Urinary bladder (tissue), 4 donors: ENCODE results near the gene ERBB4. TPM values are rescaled to one million over a fixed set of nuclear protein-coding genes. Genes with fewer than 3 reads are reported as not detected.

ENCODE experiments used
- DNase-seq: peaks from one replicate; pipeline ENCODE4 v3.0.0-alpha.2; 2015; ENCODE audit errors: extremely low spot score
- H3K27ac ChIP-seq: one replicate; pipeline ENCODE4 v1.5.1; 2013; ENCODE audit warnings: low read depth, mild to moderate bottlenecking, moderate library complexity
- H3K36me3 ChIP-seq: one replicate; pipeline ENCODE4 v1.6.1; 2013; ENCODE audit warnings: mild to moderate bottlenecking, moderate library complexity; ENCODE audit not compliant: insufficient read depth
- H3K4me1 ChIP-seq: one replicate; pipeline ENCODE4 v1.6.1; 2013; ENCODE audit warnings: mild to moderate bottlenecking, moderate library complexity; ENCODE audit not compliant: insufficient read depth
- H3K4me3 ChIP-seq: one replicate; pipeline ENCODE4 v1.5.1; 2013; ENCODE audit warnings: low read depth, low read length
- WGBS: extraction: QIAGEN DNeasy Blood & Tissue Kit; methylation state at CpG from one replicate; pipeline ENCODE4 v1.1.7; 2013; 5-methylcytosine and 5-hydroxymethylcytosine counted together
- polyA plus RNA-seq: library from polyadenylated mRNA; stranded (reverse); fragments of 200-250 nt; gene quantifications from one replicate; pipeline ENCODE4 v1.2.3, GENCODE V29; 2013
- total RNA-seq: library from RNA; depleted of rRNA; stranded (reverse); fragments of >200 nt; gene quantifications from one replicate; pipeline ENCODE4 v1.2.3, GENCODE V29; 2014
- donor health status: healthy with polysubstance abuse.
- donor health status: healthy.

ERBB4 gene
- total and polyA plus RNA-seq, 2 donors: 0.13 to 3.2 TPM

DNA sequence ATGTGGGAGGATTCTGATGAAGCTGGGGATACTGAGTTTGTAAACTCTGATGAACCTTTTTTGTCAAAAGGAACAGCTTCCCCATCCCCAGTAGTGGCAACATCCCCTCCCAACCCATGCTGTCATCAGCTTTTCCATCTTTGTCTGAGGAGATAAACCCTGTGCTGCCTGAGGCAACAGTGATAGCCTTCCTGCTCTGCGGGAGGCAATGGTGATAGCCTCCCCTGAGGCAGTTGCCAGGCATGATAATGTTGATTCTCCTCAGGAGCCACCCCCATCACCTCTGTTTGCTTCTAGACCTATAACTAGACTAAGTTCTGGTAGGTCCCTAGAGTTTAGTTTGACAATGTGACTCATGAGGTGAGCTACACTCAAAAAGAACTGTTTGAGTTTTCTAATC, 97.5 kb downstream of the ERBB4 start:
- WGBS: 92% methylated on average over 1 of the region's 1 CpG
- no peak overlapping the region for H3K4me3 ChIP-seq
- no peak for DNase-seq
- H3K27ac ChIP-seq: no peak overlapping the region
- no peaks in the 10 kb centered on the region for H3K36me3 ChIP-seq
- no peaks in the 10 kb centered on the region for H3K4me1 ChIP-seq

DNA sequence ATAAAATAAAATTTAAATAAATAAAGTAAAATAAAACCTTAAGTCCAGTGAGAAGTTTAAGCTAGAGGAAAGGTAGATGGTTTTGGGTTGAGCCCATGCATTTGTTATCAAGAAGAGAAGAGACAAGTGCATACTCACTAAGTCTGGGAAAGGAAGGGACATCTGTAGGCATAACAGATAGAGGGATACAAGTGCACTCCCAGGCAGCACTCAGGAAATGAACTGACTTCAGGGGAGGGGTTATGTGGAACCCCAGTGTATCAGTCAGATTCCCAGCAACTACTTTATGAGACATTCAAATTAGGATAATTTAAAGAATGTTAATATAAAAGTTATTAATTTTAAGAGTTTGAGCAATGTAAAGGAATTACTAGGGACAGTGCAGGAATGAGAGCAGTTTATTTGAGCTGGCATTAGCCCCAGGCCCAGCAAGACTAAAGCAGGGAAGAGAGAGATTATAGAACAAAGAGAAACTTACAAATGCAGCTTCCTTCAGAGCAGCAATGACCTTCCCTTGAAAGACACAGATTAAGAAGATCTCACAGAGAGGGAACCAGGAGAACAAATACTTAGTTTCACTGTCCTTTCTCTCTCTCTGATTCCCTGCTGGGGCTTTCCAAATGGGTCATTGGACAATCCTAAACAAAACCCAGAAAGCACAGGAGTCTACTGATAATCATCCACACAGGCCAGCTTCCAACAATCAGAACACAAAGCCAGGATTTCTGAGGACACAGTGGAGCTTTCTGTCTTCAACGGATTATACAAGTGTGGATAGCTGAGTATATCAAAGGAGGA, 109.7 kb downstream of the ERBB4 start:
- Histone ChIP-seq H3K4me3 (no peak overlapping the region), H3K27ac (no peak overlapping the region), H3K4me1 (no peaks in the 10 kb centered on the region), H3K36me3 (no peaks in the 10 kb centered on the region)
- WGBS: 19% methylated on average over 1 of the region's 1 CpG
- DNase-seq: no peak

DNA sequence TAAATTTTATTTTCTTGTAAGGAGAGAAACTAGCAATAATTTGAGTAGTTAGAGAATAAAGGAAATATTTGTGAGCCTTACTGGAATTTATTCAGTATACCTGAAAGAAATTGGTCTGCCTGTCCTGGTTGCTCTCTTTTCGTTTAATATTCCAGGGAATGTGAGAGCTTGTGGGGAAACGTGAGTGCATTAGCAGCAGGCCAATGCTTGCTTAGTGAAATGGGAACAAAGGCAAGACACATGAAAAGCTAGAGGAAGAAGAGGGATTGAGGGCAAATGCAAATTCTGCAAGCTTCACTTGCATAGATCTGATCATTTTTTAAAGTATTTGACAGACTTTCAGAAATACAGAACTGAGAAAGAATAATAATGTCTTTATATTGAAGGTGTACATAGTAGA, 111.0 kb downstream of the ERBB4 start:
- Histone ChIP-seq H3K4me1 (no peaks in the 10 kb centered on the region), H3K36me3 (no peaks in the 10 kb centered on the region), H3K4me3 (no peak overlapping the region), H3K27ac (no peak overlapping the region)
- 47% methylated on average over 2 of the region's 2 CpGs for WGBS
- DNase-seq: no peak

DNA sequence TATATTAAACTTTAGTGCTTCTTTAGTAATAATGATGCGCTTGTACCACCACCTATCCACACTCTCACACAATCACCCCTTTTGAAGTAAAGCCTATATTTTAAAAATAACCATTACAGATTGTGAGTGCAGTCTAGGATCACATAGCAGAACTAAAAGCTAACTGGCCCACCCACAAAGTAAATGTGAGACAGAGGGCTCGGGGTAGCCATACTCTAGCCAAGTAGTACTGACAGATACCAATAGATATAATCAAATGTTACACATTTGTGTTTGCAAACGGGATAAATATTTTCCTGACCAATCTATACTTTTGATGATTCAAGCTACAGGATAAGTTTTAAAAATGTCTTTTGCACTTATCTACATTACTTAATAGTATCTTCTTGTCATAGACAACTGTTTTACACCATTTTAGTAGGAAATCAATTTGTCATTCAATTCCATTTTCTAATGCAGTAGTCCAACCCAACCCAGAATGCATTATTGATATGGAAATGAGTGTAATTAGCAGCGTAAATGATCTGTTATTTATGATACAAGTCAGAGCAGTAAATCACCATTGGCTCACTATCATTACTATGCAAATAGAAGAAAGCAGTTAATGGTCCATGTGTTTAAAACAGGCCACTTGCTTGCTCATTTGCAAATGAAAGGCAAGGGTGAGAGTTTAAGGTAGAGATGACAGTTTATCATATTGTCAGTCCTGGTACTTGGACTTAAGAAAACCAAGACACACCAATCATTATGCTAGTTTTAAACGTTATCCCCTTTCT, 111.8 kb downstream of the ERBB4 start:
- Histone ChIP-seq H3K4me1 (no peaks in the 10 kb centered on the region), H3K4me3 (no peak overlapping the region), H3K36me3 (no peaks in the 10 kb centered on the region), H3K27ac (no peak overlapping the region)
- WGBS: 64% methylated on average over 5 of the region's 5 CpGs
- no peak for DNase-seq

DNA sequence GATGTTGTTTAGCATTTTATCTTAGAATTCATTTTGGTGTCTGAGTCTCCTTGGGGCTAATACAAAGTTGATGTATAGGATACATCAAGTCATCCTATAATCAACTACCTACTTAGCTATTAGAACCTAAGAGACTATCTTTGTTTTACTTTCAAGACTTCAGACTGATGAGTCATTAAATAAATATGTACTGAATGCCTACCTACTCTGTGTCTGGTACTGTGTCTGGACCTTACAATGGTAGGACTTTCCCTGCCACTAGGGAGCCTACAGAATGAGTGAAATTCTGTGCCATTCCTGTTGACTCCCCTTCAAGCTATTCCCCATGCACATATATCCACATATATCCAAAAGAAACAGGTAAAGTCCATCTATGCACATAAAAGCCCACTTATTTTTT, 114.5 kb downstream of the ERBB4 start:
- Histone ChIP-seq H3K36me3 (no peaks in the 10 kb centered on the region), H3K4me3 (no peak overlapping the region), H3K27ac (no peak overlapping the region), H3K4me1 (no peaks in the 10 kb centered on the region)
- no peak for DNase-seq

DNA sequence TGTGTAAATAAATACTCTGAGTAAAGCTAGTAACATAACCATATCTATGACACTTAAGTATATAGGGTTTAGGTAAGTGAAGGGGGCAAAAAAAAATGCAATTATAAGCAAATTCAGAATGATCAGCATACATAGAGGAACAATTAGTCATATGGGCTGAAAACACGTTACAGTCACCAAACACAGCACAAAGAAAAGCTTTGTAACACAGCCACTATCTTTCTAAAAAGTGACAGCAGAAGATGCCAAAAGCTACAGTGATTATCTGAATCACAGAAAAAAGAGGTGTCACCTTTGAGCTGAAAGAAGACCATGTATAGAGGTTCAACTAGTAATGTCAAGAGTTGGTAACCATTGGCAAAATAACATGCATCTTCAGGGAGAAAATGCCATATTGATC, 115.5 kb downstream of the ERBB4 start:
- Histone ChIP-seq H3K4me1 (no peaks in the 10 kb centered on the region), H3K27ac (no peak overlapping the region), H3K36me3 (no peaks in the 10 kb centered on the region), H3K4me3 (no peak overlapping the region)
- DNase-seq: no peak
- 70% methylated on average over 1 of the region's 1 CpG for WGBS

DNA sequence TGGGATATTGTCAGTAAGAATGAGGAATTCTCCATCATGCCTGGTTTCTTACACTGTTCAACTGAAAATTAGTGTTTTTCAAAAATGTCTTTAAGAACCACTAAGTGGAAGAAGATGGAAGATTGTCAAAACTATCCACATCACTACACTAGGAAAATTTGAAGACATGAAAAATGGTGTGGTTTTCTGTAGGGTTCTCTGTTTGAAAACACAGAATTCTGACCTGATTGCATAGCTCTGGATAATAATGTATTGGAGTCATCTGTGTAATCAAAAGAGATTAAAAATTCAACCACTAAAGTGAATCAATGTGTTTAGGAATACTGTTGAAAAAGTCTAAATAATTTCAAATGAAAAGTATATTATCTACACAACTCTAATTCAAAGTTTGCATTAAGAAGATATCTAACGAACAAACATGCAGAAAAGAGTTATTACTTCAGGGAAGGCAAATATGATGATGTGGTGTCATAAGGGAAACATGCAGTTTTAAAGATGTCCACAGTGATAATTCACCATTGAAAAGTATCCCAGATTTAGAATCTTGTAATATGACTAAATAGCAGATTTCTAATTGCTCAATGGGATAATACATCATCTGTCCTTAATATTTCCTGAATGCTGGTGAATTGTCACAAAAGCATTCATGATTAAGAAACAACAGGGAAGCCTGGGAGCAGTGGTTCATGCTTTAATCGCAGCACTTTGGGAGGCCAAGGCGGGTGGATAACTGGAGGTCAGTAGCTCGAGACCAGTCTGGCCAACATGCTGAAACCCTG, 116.9 kb downstream of the ERBB4 start:
- no peak for DNase-seq
- no peak overlapping the region for H3K27ac ChIP-seq
- H3K4me1 ChIP-seq: no peaks in the 10 kb centered on the region
- WGBS: 87% methylated on average over 4 of the region's 4 CpGs
- H3K4me3 ChIP-seq: no peak overlapping the region
- no peaks in the 10 kb centered on the region for H3K36me3 ChIP-seq

DNA sequence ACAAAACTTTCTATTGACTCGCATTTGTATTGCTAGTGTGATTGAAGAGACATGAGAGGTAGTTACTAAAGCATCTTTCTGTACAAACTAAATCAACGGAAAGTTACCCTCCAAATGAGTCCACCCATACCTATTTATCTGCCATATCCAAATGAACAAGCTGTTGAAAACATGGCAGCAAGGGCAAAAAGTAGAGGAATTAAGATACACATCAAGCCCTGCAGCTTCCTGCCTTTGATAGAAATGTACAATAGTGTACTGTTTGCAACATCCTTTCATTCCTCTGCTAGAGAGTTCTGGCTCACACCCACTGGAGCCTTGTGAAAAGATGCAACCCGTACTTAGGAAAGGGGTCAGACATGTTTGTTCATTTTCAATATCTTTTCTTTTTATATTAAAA, 122.5 kb downstream of the ERBB4 start:
- no peak for DNase-seq
- H3K36me3 ChIP-seq: no peaks in the 10 kb centered on the region
- 80% methylated on average over 3 of the region's 3 CpGs for WGBS
- H3K4me3 ChIP-seq: no peak overlapping the region
- H3K4me1 ChIP-seq: no peaks in the 10 kb centered on the region
- no peak overlapping the region for H3K27ac ChIP-seq

DNA sequence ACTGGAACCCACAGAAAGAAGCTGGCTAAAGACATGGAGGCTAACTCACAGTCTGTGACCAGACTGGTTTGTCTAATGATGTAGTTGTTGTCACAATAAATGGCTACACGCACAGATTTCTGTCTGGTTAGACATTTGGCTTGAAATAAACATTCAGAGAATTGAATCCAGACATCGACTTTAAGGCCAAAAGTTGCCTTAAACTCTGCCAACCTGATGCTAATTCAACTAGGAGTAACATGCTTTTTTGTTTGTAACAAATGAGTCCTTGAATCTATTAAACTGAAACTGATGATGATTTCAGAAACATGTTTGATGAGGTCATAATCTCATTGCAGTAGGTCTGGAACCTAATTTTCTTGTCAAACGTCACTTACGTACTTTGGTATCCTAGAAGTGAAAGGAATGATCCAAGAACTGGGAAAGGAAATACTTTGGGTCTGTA, 123.8 kb downstream of the ERBB4 start:
- Histone ChIP-seq H3K36me3 (no peaks in the 10 kb centered on the region), H3K4me3 (no peak overlapping the region), H3K27ac (no peak overlapping the region), H3K4me1 (no peaks in the 10 kb centered on the region)
- no peak for DNase-seq
- WGBS: 47% methylated on average over 4 of the region's 4 CpGs

DNA sequence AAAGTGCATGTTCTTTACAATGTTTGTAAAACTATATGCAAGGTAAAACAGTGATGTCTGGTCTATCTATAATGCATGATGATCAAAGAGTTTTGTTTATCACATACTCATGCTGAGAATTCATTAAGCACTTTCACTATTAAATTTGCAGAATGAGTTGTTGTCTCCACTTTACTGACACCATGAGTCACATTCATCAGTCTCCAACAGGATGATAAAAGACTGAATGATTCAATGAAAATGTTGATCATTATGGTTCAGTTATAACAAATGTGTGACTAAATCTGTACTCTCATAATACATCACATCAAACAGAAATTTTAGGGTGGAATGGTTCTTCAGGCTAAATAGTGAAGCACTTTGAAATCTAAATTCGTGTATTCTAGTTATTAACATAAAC, 129.0 kb downstream of the ERBB4 start:
- H3K4me3 ChIP-seq: no peak overlapping the region
- no peaks in the 10 kb centered on the region for H3K4me1 ChIP-seq
- 36% methylated on average over 1 of the region's 1 CpG for WGBS
- H3K27ac ChIP-seq: no peak overlapping the region
- H3K36me3 ChIP-seq: no peaks in the 10 kb centered on the region
- DNase-seq: no peak

DNA sequence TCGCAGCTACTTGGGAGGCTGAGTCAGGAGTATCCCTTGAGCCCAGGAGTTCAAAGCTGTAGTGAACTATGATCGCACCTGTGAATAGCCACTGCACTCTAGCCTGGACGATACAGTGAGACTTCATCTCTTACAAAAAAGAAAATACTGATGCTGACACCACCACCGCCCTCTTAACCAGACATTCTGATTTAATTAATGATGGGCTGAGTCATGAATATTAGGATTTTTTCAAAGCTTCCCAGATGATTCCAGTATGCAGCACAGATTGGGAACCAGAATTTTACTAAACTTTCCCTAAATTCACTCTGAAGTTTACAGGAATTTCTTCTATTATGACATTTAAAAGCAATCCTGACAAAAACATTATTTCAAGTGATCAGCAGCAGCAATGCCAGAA, 130.1 kb downstream of the ERBB4 start:
- Histone ChIP-seq H3K27ac (no peak overlapping the region), H3K4me1 (no peaks in the 10 kb centered on the region), H3K4me3 (no peak overlapping the region), H3K36me3 (no peaks in the 10 kb centered on the region)
- DNase-seq: no peak
- WGBS: 80% methylated on average over 4 of the region's 4 CpGs

DNA sequence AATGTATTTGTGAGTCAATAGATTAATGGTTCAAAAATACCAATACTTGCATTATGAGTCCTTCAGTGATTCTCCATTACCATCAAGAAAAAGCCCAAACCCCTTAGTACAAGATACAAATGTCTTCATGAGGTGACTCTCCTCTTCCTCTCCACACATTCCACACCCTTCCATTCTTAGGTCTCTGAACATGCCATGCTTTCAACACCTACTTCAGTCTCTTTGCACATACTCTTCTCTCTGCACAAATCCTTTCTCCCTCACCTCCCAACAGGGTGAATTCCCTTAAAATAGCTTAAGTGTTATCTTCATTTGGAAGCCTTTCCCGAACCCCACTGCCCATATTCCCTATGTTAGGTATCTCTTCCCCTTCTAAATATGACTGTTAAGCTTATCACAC, 131.9 kb downstream of the ERBB4 start:
- Histone ChIP-seq H3K4me1 (no peaks in the 10 kb centered on the region), H3K36me3 (no peaks in the 10 kb centered on the region), H3K27ac (no peak overlapping the region), H3K4me3 (no peak overlapping the region)
- no peak for DNase-seq
- 55% methylated on average over 1 of the region's 1 CpG for WGBS

DNA sequence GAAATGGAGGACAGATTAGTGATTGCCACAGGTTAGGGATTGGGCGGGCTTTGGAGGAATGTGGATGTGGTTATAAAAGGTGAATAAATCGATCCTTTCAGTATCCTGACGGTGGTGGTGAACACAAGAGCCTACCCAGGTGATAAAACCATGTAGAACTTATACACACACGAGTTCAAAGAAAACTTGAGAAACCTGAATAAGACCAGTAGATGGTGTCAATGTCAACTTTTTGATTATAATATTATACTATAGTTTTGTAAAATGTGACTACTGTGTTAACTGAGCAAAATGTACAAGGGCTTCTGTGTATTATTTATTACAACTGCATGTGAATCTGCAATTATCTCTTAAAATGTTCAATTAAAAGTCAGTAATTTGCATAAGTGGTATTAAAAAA, 136.3 kb downstream of the ERBB4 start:
- 78% methylated on average over 4 of the region's 4 CpGs for WGBS
- Histone ChIP-seq H3K4me1 (no peaks in the 10 kb centered on the region), H3K4me3 (no peak overlapping the region), H3K27ac (no peak overlapping the region), H3K36me3 (no peaks in the 10 kb centered on the region)
- no peak for DNase-seq

DNA sequence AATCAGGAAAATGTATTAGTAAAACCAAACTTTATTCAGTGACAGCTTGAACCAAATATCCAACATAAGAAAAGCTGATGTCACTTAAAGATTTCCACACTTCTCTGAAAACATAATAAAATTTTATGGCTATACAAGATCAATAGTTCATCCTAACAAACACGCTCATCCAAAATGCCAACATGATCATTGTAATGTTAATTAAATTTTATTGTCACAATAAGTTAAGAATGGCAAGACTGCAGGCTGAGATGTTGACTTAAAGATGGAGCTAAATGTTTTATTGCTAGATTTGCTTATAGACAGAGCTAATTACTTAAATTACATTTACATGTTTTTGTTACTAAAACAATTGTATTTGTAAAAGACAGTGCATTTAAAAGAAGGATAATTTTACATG, 140.3 kb downstream of the ERBB4 start:
- Histone ChIP-seq H3K36me3 (no peaks in the 10 kb centered on the region), H3K27ac (no peak overlapping the region), H3K4me3 (no peak overlapping the region), H3K4me1 (no peaks in the 10 kb centered on the region)
- 61% methylated on average over 1 of the region's 1 CpG for WGBS
- DNase-seq: no peak
